Astrocyte (in vitro differentiated cells and primary cell): Measurements from ENCODE around the gene PRCD. TPM values are rescaled to one million over a fixed set of nuclear protein-coding genes. Genes with fewer than 3 reads are reported as not detected.

Source experiments
- DNase-seq: peaks from one replicate; pipeline ENCODE4 v3.0.0-alpha.2; 2010; ENCODE audit warnings: low read depth
- FAIRE-seq: peaks from 2 replicates; lab custom pipeline; 2011; peaks lifted over from hg19 to GRCh38; lab: Jason Lieb, UNC
- H2AFZ ChIP-seq: 2 replicates; pipeline ENCODE4 v1.6.0; 2012; ENCODE audit warnings: low read depth, low read length, inconsistent platforms
- H3K27ac ChIP-seq: 2 replicates; pipeline ENCODE4 v1.5.1; 2011; ENCODE audit warnings: low read depth, low read length, inconsistent platforms
- H3K27me3 ChIP-seq: 2 replicates; pipeline ENCODE4 v1.6.0; 2011; ENCODE audit warnings: low read length, inconsistent platforms; ENCODE audit not compliant: insufficient read depth
- H3K36me3 ChIP-seq: 2 replicates; pipeline ENCODE4 v1.5.1; 2011; ENCODE audit warnings: low read length, inconsistent platforms; ENCODE audit not compliant: insufficient read depth
- H3K4me1 ChIP-seq: 2 replicates; pipeline ENCODE4 v1.5.1; 2011; ENCODE audit warnings: low read length, inconsistent platforms; ENCODE audit not compliant: insufficient read depth
- H3K4me2 ChIP-seq: 2 replicates; pipeline ENCODE4 v1.6.0; 2012; ENCODE audit warnings: low read length, inconsistent platforms
- H3K4me3 ChIP-seq: 2 replicates; pipeline ENCODE4 v1.5.1; 2011; ENCODE audit warnings: low read depth, mild to moderate bottlenecking, low read length, inconsistent platforms; ENCODE audit not compliant: insufficient read depth
- H3K79me2 ChIP-seq: 2 replicates; pipeline ENCODE4 v1.6.0; 2012; ENCODE audit warnings: mild to moderate bottlenecking, low read length, inconsistent platforms; ENCODE audit not compliant: insufficient read depth
- H3K9ac ChIP-seq: 2 replicates; pipeline ENCODE4 v1.6.0; 2012; ENCODE audit warnings: mild to moderate bottlenecking, low read length, inconsistent platforms
- H3K9me3 ChIP-seq: 2 replicates; pipeline ENCODE4 v1.5.1; 2012; ENCODE audit warnings: low read depth, mild to moderate bottlenecking, low read length, inconsistent platforms; ENCODE audit not compliant: insufficient read depth
- H4K20me1 ChIP-seq: 2 replicates; pipeline ENCODE4 v1.6.0; 2012; ENCODE audit warnings: low read length, inconsistent platforms; ENCODE audit not compliant: insufficient read depth
- H3K27ac Mint-ChIP-seq: one replicate; pipeline ENCODE4 v1.8.0; 2021; ENCODE audit warnings: mild to moderate bottlenecking, mixed read lengths; ENCODE audit not compliant: unreplicated experiment
- H3K27me3 Mint-ChIP-seq: one replicate; pipeline ENCODE4 v1.8.0; 2021; ENCODE audit warnings: low read depth, mixed read lengths; ENCODE audit not compliant: unreplicated experiment
- H3K36me3 Mint-ChIP-seq: one replicate; pipeline ENCODE4 v1.8.0; 2021; ENCODE audit warnings: low read depth, mixed read lengths; ENCODE audit not compliant: unreplicated experiment
- H3K4me1 Mint-ChIP-seq: one replicate; pipeline ENCODE4 v1.8.0; 2021; ENCODE audit warnings: low read depth, mixed read lengths; ENCODE audit not compliant: unreplicated experiment
- H3K4me3 Mint-ChIP-seq: one replicate; pipeline ENCODE4 v1.8.0; 2021; ENCODE audit warnings: mild to moderate bottlenecking, moderate library complexity, mixed read lengths; ENCODE audit not compliant: unreplicated experiment
- H3K9me3 Mint-ChIP-seq: one replicate; pipeline ENCODE4 v1.8.0; 2021; ENCODE audit warnings: mild to moderate bottlenecking, mixed read lengths; ENCODE audit not compliant: unreplicated experiment
- EZH2 ChIP-seq: IDR thresholded peaks from 2 replicates; pipeline ENCODE4 v1.6.1; 2012; ENCODE audit warnings: mild to moderate bottlenecking, low read length, inconsistent platforms; ENCODE audit not compliant: insufficient read depth
- total RNA-seq: library from RNA; stranded (reverse); gene quantifications from 2 replicates; pipeline ENCODE4 v1.2.1, GENCODE V29; 2021
- TF ChIP-seq, protein P1 (sequence below): IDR thresholded peaks from 2 replicates; pipeline ENCODE4 v1.5.1; 2011; ENCODE audit warnings: low read depth, mild to moderate bottlenecking, inconsistent platforms, low read length, moderate library complexity; ENCODE audit not compliant: insufficient read depth

PRCD gene
- total RNA-seq, 1 donor from 2014 or later: 2.2 TPM

DNA sequence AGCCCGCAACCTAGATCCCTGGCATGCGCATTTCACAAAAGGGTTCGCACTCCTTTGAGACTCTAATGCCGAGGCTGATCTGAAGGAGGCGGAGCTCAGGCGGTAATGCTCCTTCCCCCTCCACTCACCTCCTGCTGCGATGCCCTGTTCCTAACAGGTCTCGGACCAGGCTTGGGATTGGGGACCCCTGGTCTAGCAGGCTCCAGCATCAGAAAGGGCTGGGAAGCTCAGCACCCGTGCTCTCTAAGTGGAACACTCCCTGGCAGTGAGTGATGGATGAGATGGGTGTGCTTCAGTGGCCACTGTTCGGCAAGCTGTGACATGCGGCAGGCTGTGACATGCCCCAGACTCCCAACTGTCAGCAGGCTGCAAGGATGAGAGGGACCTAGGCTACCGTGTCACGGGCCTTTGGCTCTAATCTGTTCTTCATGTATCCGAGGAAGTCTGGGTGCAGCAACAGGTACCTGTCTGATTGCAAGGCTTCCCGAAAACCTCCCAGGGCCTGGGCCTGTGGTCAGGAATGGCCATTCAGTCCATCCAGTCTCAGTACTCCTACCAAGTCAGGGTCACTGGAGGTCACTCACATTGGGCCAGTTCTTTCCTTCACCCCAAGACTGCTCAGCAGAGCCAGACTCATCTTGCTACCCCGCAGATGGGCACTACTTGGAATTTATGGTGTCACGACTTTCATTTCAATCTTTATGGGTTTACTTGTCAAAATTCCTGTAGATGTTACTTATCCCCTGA is 47.1 kb downstream of the PRCD start:
- H3K4me1 ChIP-seq: peaks cover 15% of the 10 kb centered on the region
- DNase-seq (no peak), FAIRE-seq (no peak)
- H3K27ac ChIP-seq: no peak overlapping the region
- H2AFZ ChIP-seq: peak overlapping the region; percentile 18
- H3K36me3 ChIP-seq: no peaks in the 10 kb centered on the region
- H3K4me2 ChIP-seq: no peak overlapping the region
- H3K4me3 ChIP-seq: no peak overlapping the region
- no peak overlapping the region for H3K9ac ChIP-seq
- H3K27ac Mint-ChIP-seq: no peak overlapping the region
- peaks cover 55% of the 10 kb centered on the region for H3K27me3 Mint-ChIP-seq
- no peaks in the 10 kb centered on the region for H4K20me1 ChIP-seq
- no peaks in the 10 kb centered on the region for H3K79me2 ChIP-seq
- H3K4me3 Mint-ChIP-seq: peak overlapping the region; percentile 10
- H3K9me3 Mint-ChIP-seq: peaks cover 12% of the 10 kb centered on the region
- H3K36me3 Mint-ChIP-seq: peaks cover 3% of the 10 kb centered on the region
- TF ChIP-seq, protein P1, sequence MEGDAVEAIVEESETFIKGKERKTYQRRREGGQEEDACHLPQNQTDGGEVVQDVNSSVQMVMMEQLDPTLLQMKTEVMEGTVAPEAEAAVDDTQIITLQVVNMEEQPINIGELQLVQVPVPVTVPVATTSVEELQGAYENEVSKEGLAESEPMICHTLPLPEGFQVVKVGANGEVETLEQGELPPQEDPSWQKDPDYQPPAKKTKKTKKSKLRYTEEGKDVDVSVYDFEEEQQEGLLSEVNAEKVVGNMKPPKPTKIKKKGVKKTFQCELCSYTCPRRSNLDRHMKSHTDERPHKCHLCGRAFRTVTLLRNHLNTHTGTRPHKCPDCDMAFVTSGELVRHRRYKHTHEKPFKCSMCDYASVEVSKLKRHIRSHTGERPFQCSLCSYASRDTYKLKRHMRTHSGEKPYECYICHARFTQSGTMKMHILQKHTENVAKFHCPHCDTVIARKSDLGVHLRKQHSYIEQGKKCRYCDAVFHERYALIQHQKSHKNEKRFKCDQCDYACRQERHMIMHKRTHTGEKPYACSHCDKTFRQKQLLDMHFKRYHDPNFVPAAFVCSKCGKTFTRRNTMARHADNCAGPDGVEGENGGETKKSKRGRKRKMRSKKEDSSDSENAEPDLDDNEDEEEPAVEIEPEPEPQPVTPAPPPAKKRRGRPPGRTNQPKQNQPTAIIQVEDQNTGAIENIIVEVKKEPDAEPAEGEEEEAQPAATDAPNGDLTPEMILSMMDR: no peak
- no peak for TF ChIP-seq EZH2
- peaks cover 4% of the 10 kb centered on the region for H3K4me1 Mint-ChIP-seq
- peaks cover 2% of the 10 kb centered on the region for H3K9me3 ChIP-seq
- peaks cover 25% of the 10 kb centered on the region for H3K27me3 ChIP-seq

DNA sequence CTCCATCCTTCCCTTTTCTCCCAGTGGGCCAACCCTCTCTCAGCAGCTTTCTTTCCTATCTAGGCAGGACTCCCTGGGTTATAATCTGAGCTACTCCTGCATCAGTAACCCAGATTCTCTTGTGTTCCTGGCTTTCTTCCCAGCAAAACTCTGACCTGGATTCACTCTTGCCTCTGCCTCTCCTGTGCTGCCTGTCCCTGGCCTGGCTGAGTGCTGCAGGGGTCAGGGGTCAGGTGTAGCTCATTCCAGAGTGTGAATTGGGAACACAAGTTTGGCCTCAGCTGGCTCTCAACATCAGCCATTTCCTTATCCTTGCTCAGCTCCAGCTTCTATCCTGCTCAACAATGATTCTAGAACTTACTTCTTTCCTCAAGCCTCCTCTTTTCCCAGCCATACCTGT is 48.3 kb downstream of the PRCD start:
- Histone ChIP-seq H3K27me3 (peaks cover 25% of the 10 kb centered on the region), H3K27ac (no peak overlapping the region), H3K4me1 (peaks cover 12% of the 10 kb centered on the region), H3K79me2 (no peaks in the 10 kb centered on the region), H3K36me3 (no peaks in the 10 kb centered on the region), H4K20me1 (no peaks in the 10 kb centered on the region), H3K9ac (no peak overlapping the region), H2AFZ (no peak overlapping the region), H3K4me2 (no peak overlapping the region), H3K4me3 (no peak overlapping the region), H3K9me3 (peaks cover 2% of the 10 kb centered on the region)
- FAIRE-seq (no peak), DNase-seq (no peak)
- Mint-ChIP-seq H3K27ac (peak overlapping the region; percentile 29), H3K4me3 (no peak overlapping the region), H3K9me3 (peaks cover 12% of the 10 kb centered on the region), H3K36me3 (peaks cover 3% of the 10 kb centered on the region), H3K27me3 (peaks cover 49% of the 10 kb centered on the region), H3K4me1 (no peaks in the 10 kb centered on the region)
- TF ChIP-seq EZH2: no peak
- TF ChIP-seq, protein P1: no peak

DNA sequence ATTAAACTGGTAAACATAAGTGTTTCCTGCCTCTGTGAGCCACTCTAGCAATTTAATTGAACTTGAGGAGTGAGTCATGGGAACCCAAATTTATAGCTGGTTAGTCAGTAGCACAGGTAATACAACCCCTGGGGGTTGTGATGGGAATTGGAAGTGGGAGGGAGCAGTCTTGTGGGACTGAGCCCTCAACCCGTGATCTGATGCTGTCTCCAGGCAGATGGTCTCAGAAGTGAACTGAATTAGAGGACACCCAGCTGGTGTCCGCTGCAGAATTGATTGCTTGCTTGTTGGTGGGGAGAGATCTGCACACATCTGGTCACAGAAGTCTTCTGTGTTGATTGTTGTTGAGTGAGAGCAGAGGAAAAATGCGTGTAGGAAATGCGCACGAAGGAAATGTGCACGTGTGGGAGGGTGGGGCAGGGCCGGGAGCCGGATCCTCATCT is 53.6 kb downstream of the PRCD start:
- H3K36me3 ChIP-seq: no peaks in the 10 kb centered on the region
- no peak overlapping the region for H3K9ac ChIP-seq
- no peaks in the 10 kb centered on the region for H3K79me2 ChIP-seq
- no peak overlapping the region for H3K4me3 ChIP-seq
- Mint-ChIP-seq H3K4me1 (no peaks in the 10 kb centered on the region), H3K27me3 (peaks cover 18% of the 10 kb centered on the region), H3K9me3 (peaks cover 7% of the 10 kb centered on the region), H3K27ac (no peak overlapping the region), H3K4me3 (no peak overlapping the region), H3K36me3 (peaks cover 2% of the 10 kb centered on the region)
- no peak overlapping the region for H3K27ac ChIP-seq
- no peak for TF ChIP-seq EZH2
- TF ChIP-seq, protein P1: no peak
- no peaks in the 10 kb centered on the region for H3K4me1 ChIP-seq
- no peak overlapping the region for H2AFZ ChIP-seq
- no peaks in the 10 kb centered on the region for H3K9me3 ChIP-seq
- peaks cover 3% of the 10 kb centered on the region for H3K27me3 ChIP-seq
- no peaks in the 10 kb centered on the region for H4K20me1 ChIP-seq
- DNase-seq (no peak), FAIRE-seq (no peak)
- no peak overlapping the region for H3K4me2 ChIP-seq
